GM18870 (cell line): ENCODE measurements around the gene TNNT2.

ENCODE experiments used
- ATAC-seq: cut with Tn5 transposase; IDR thresholded peaks from one replicate; pipeline ENCODE4 v1.9.1; 2021; ENCODE audit warnings: moderate library complexity; ENCODE audit not compliant: unreplicated experiment

TNNT2 gene

GRCh38 chr1:201379733-201380242 lies 2.3 kb upstream of the TNNT2 start:
- ATAC-seq, result no peak

- ATAC-seq, result no peak
Measured at GRCh38 chr1:201378804-201379203, 1.3 kb upstream of the TNNT2 start.

- ATAC-seq, result no peak
Measured at GRCh38 chr1:201376464-201377374, 761 bp downstream of the TNNT2 start.

GRCh38 chr1:201376107-201376463 lies 1.4 kb downstream of the TNNT2 start:
- ATAC-seq, result no peak

GRCh38 chr1:201375169-201375568 lies 2.3 kb downstream of the TNNT2 start:
- no peak for ATAC-seq

- no peak for ATAC-seq
Measured at GRCh38 chr1:201374364-201374763, 3.1 kb downstream of the TNNT2 start.

- no peak for ATAC-seq
Measured at GRCh38 chr1:201371792-201372191, 5.7 kb downstream of the TNNT2 start.

- no peak for ATAC-seq
Measured at GRCh38 chr1:201371276-201371675, 6.2 kb downstream of the TNNT2 start.

- no peak for ATAC-seq
Measured at GRCh38 chr1:201370500-201370899, 7.0 kb downstream of the TNNT2 start.

- ATAC-seq, result no peak
Measured at GRCh38 chr1:201369209-201369608, 8.3 kb downstream of the TNNT2 start.

- ATAC-seq, result no peak
Measured at GRCh38 chr1:201366696-201367095, 10.8 kb downstream of the TNNT2 start.

GRCh38 chr1:201365251-201365650 lies 12.2 kb downstream of the TNNT2 start:
- ATAC-seq, result no peak

GRCh38 chr1:201364808-201365105 lies 12.7 kb downstream of the TNNT2 start:
- no peak for ATAC-seq

- no peak for ATAC-seq
Measured at GRCh38 chr1:201363467-201363866, 14.0 kb downstream of the TNNT2 start.

- no peak for ATAC-seq
Measured at GRCh38 chr1:201362906-201363305, 14.6 kb downstream of the TNNT2 start.

- ATAC-seq, result no peak
Measured at GRCh38 chr1:201361652-201362504, 15.6 kb downstream of the TNNT2 start.

- ATAC-seq, result no peak
Measured at GRCh38 chr1:201360901-201361651, 16.4 kb downstream of the TNNT2 start.

- ATAC-seq, result no peak
Measured at GRCh38 chr1:201360486-201360885, 17.0 kb downstream of the TNNT2 start.

GRCh38 chr1:201359873-201360210 lies 17.6 kb downstream of the TNNT2 start:
- ATAC-seq, result no peak

GRCh38 chr1:201359031-201359872 lies 18.2 kb downstream of the TNNT2 start:
- ATAC-seq, result no peak
